ENCODE data around the gene USB1. TPM values are rescaled to one million over a fixed set of nuclear protein-coding genes. Genes with fewer than 3 reads are reported as not detected.
A peak's percentile ranks its signal among the peaks of the same experiment; 100 is the strongest.
"Not testable (repeated sequence)": the region's sequence is repeated elsewhere in the genome, so short reads cannot be mapped to it uniquely, and the experiment has no call there.

Gene USB1
- total RNA-seq, 1 donor from 2014 or later = 100.0 TPM

DNA sequence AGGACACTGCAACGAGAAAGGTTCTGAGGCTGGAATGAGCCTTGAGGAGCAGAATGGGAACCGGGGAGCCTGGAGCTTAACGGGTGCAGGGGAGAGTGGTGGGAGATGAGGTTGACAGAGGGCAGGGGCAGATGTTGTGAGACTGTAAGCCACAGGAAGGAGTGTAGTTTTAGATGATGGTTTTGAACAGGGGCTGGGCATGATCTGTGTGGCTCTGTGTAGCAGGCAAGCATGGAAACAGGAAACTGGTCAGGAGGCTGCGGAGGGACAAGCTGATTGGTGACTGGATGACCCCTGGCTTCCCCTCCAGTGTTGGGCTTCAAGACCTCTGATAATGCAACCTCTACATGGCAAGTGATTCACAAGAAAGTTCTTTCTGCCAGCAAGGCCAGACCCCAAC, 28.9 kb upstream of the USB1 start:
- H3K4me1 Mint-ChIP-seq (ENCODE audit: low read depth, unreplicated experiment) = no peaks in the 10 kb centered on the region
- peaks cover 42% of the 10 kb centered on the region for H3K27me3 Mint-ChIP-seq (ENCODE audit: low read depth, unreplicated experiment)
- no peak overlapping the region for H3K4me3 Mint-ChIP-seq (ENCODE audit: unreplicated experiment)
- FAIRE-seq (no peak), DNase-seq (ENCODE audit: low read depth) (no peak)
- Histone ChIP-seq H3K79me2 (ENCODE audit: insufficient read depth, low read length) (no peaks in the 10 kb centered on the region), H3K4me1 (ENCODE audit: insufficient read depth, low read length) (no peaks in the 10 kb centered on the region), H3K9me3 (ENCODE audit: insufficient read depth, low read depth, low read length) (no peaks in the 10 kb centered on the region), H3K4me2 (ENCODE audit: low read length) (no peak overlapping the region), H3K27me3 (ENCODE audit: insufficient read depth, low read length) (peaks cover 2% of the 10 kb centered on the region), H3K36me3 (ENCODE audit: insufficient read depth, low read length) (no peaks in the 10 kb centered on the region), H4K20me1 (ENCODE audit: insufficient read depth, low read length) (no peaks in the 10 kb centered on the region), H3K4me3 (ENCODE audit: insufficient read depth, low read depth, low read length) (no peak overlapping the region), H3K27ac (ENCODE audit: low read depth, low read length) (no peak overlapping the region), H3K9ac (ENCODE audit: low read length) (no peak overlapping the region), H2AFZ (ENCODE audit: low read depth, low read length) (no peak overlapping the region)
- no peak overlapping the region for H3K27ac Mint-ChIP-seq (ENCODE audit: unreplicated experiment)
- no peaks in the 10 kb centered on the region for H3K36me3 Mint-ChIP-seq (ENCODE audit: low read depth, unreplicated experiment)
- no peak for TF ChIP-seq EZH2 (IDR thresholded peaks at IDR 0.05; ENCODE audit: insufficient read depth, low read length)
- TF ChIP-seq, protein P1, sequence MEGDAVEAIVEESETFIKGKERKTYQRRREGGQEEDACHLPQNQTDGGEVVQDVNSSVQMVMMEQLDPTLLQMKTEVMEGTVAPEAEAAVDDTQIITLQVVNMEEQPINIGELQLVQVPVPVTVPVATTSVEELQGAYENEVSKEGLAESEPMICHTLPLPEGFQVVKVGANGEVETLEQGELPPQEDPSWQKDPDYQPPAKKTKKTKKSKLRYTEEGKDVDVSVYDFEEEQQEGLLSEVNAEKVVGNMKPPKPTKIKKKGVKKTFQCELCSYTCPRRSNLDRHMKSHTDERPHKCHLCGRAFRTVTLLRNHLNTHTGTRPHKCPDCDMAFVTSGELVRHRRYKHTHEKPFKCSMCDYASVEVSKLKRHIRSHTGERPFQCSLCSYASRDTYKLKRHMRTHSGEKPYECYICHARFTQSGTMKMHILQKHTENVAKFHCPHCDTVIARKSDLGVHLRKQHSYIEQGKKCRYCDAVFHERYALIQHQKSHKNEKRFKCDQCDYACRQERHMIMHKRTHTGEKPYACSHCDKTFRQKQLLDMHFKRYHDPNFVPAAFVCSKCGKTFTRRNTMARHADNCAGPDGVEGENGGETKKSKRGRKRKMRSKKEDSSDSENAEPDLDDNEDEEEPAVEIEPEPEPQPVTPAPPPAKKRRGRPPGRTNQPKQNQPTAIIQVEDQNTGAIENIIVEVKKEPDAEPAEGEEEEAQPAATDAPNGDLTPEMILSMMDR (IDR thresholded peaks at IDR 0.05; ENCODE audit: insufficient read depth, low read depth, low read length) = no peak
- H3K9me3 Mint-ChIP-seq (ENCODE audit: unreplicated experiment) = peaks cover 4% of the 10 kb centered on the region

- DNase-seq (ENCODE audit: low read depth) (peak; percentile 24), FAIRE-seq (no peak)
- no peak overlapping the region for H3K4me2 ChIP-seq (ENCODE audit: low read length)
- Mint-ChIP-seq H3K4me3 (ENCODE audit: unreplicated experiment) (no peak overlapping the region), H3K27ac (ENCODE audit: unreplicated experiment) (no peak overlapping the region), H3K9me3 (ENCODE audit: unreplicated experiment) (peaks cover 4% of the 10 kb centered on the region), H3K4me1 (ENCODE audit: low read depth, unreplicated experiment) (no peaks in the 10 kb centered on the region), H3K36me3 (ENCODE audit: low read depth, unreplicated experiment) (no peaks in the 10 kb centered on the region), H3K27me3 (ENCODE audit: low read depth, unreplicated experiment) (peaks cover 29% of the 10 kb centered on the region)
- H4K20me1 ChIP-seq (ENCODE audit: insufficient read depth, low read length) = no peaks in the 10 kb centered on the region
- H3K9ac ChIP-seq (ENCODE audit: low read length) = no peak overlapping the region
- H3K79me2 ChIP-seq (ENCODE audit: insufficient read depth, low read length) = no peaks in the 10 kb centered on the region
- H3K27ac ChIP-seq (ENCODE audit: low read depth, low read length) = no peak overlapping the region
- no peak overlapping the region for H3K4me3 ChIP-seq (ENCODE audit: insufficient read depth, low read depth, low read length)
- no peak overlapping the region for H2AFZ ChIP-seq (ENCODE audit: low read depth, low read length)
- H3K4me1 ChIP-seq (ENCODE audit: insufficient read depth, low read length) = no peaks in the 10 kb centered on the region
- no peaks in the 10 kb centered on the region for H3K9me3 ChIP-seq (ENCODE audit: insufficient read depth, low read depth, low read length)
- no peak for TF ChIP-seq EZH2 (IDR thresholded peaks at IDR 0.05; ENCODE audit: insufficient read depth, low read length)
- TF ChIP-seq, protein P1 (IDR thresholded peaks at IDR 0.05; ENCODE audit: insufficient read depth, low read depth, low read length) = no peak
- no peaks in the 10 kb centered on the region for H3K27me3 ChIP-seq (ENCODE audit: insufficient read depth, low read length)
- H3K36me3 ChIP-seq (ENCODE audit: insufficient read depth, low read length) = no peaks in the 10 kb centered on the region
Observed at GRCh38 chr16:57976331-57976796, 24.8 kb upstream of the USB1 start.

DNA sequence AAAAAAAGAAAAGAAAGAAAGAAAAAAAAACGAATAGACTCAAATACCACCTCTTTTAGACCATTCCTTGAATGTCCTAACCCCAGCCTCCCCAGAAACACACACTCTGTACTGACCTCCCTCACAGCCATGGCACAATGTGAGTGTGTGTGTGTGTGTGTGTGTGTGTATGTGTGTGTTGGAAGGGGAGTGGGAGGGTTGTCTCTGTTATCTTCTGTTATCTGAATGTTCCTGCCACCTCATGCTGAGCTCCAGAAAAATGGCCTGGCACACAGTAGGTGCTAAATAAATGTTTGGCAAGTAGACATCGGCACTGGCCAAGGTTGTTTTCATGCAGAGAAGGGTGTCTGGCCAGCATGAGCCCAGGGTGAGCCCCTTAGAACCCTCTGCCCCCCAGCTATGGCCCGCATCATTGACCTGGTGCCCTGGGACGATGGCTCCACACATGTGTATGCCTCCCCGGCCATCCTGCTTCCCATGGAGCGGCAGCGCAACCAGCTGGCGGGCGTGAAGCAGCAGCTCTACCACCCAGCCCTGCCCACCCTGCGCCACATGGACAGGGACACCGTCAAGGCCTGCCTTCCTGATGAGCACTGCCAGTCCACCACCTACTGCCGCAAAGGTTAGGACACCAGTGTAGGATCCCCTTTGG, 23.7 kb upstream of the USB1 start:
- Histone ChIP-seq H3K36me3 (ENCODE audit: insufficient read depth, low read length) (no peaks in the 10 kb centered on the region), H3K79me2 (ENCODE audit: insufficient read depth, low read length) (no peaks in the 10 kb centered on the region), H3K9ac (ENCODE audit: low read length) (no peak overlapping the region), H3K27ac (ENCODE audit: low read depth, low read length) (no peak overlapping the region), H3K4me2 (ENCODE audit: low read length) (no peak overlapping the region), H3K4me1 (ENCODE audit: insufficient read depth, low read length) (no peaks in the 10 kb centered on the region), H3K9me3 (ENCODE audit: insufficient read depth, low read depth, low read length) (no peaks in the 10 kb centered on the region), H3K4me3 (ENCODE audit: insufficient read depth, low read depth, low read length) (no peak overlapping the region), H2AFZ (ENCODE audit: low read depth, low read length) (no peak overlapping the region), H3K27me3 (ENCODE audit: insufficient read depth, low read length) (peaks cover 2% of the 10 kb centered on the region), H4K20me1 (ENCODE audit: insufficient read depth, low read length) (no peaks in the 10 kb centered on the region)
- FAIRE-seq (no peak), DNase-seq (ENCODE audit: low read depth) (no peak)
- Mint-ChIP-seq H3K9me3 (ENCODE audit: unreplicated experiment) (no peaks in the 10 kb centered on the region), H3K27me3 (ENCODE audit: low read depth, unreplicated experiment) (peaks cover 25% of the 10 kb centered on the region), H3K4me1 (ENCODE audit: low read depth, unreplicated experiment) (no peaks in the 10 kb centered on the region), H3K36me3 (ENCODE audit: low read depth, unreplicated experiment) (no peaks in the 10 kb centered on the region), H3K27ac (ENCODE audit: unreplicated experiment) (no peak overlapping the region), H3K4me3 (ENCODE audit: unreplicated experiment) (no peak overlapping the region)
- TF ChIP-seq EZH2 (IDR thresholded peaks at IDR 0.05; ENCODE audit: insufficient read depth, low read length) = no peak
- TF ChIP-seq, protein P1 (IDR thresholded peaks at IDR 0.05; ENCODE audit: insufficient read depth, low read depth, low read length) = no peak

DNA sequence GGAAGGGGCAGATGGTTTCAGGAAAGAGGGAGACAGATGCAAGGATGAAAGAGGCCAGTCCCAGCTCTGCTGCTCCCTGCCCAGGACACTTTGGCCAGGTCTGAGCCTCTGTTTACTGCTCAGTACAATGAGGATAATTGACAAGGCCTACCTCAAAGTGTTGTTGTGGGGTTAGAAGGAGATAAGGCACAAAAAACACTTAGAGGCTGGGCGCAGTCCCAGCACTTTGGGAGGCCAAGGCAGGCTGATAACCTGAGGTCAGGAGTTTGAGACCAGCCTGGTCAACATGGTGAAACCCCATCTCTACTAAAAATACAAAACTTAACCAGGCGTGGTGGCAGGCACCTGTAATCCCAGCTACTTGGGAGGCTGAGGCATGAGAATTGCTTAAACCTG, 23.1 kb upstream of the USB1 start:
- H3K36me3 Mint-ChIP-seq (ENCODE audit: low read depth, unreplicated experiment); H3K4me2 ChIP-seq (ENCODE audit: low read length); H3K36me3 ChIP-seq (ENCODE audit: insufficient read depth, low read length); H3K27me3 ChIP-seq (ENCODE audit: insufficient read depth, low read length); H3K27ac Mint-ChIP-seq (ENCODE audit: unreplicated experiment); H3K4me3 ChIP-seq (ENCODE audit: insufficient read depth, low read depth, low read length); H3K4me1 ChIP-seq (ENCODE audit: insufficient read depth, low read length); H3K79me2 ChIP-seq (ENCODE audit: insufficient read depth, low read length); H4K20me1 ChIP-seq (ENCODE audit: insufficient read depth, low read length); H3K4me3 Mint-ChIP-seq (ENCODE audit: unreplicated experiment); H3K9ac ChIP-seq (ENCODE audit: low read length); H3K9me3 Mint-ChIP-seq (ENCODE audit: unreplicated experiment); FAIRE-seq; H3K27ac ChIP-seq (ENCODE audit: low read depth, low read length); H3K4me1 Mint-ChIP-seq (ENCODE audit: low read depth, unreplicated experiment); DNase-seq (ENCODE audit: low read depth); H3K9me3 ChIP-seq (ENCODE audit: insufficient read depth, low read depth, low read length); H2AFZ ChIP-seq (ENCODE audit: low read depth, low read length): not testable (repeated sequence)
- peaks cover 22% of the 10 kb centered on the region for H3K27me3 Mint-ChIP-seq (ENCODE audit: low read depth, unreplicated experiment)

Measured in astrocyte (in vitro differentiated cells and primary cell).